ENCODE data around the gene CDH4. TPM values are rescaled to one million over a fixed set of nuclear protein-coding genes. Genes with fewer than 3 reads are reported as not detected.

The CDH4 gene
- polyA plus RNA-seq, 1 donor (not counting 4 experiments of a cell fraction or from before 2014, with no cell fraction given), result 2.2 TPM

- Histone ChIP-seq H3K79me2 (ENCODE audit: control insufficient read depth, insufficient read depth, low read length) (peaks cover 6% of the 10 kb centered on the region), H3K9me3 (ENCODE audit: control insufficient read depth, low read depth, low read length) (no peaks in the 10 kb centered on the region), H2AFZ (ENCODE audit: control insufficient read depth, low read length) (no peak overlapping the region), H3K27me3 (ENCODE audit: control insufficient read depth, extremely low read depth, insufficient read depth, low read length) (no peaks in the 10 kb centered on the region), H3K27ac (ENCODE audit: control insufficient read depth, insufficient read depth, low read length) (no peak overlapping the region), H3K9ac (ENCODE audit: control insufficient read depth, extremely low read depth, insufficient read depth, low read length) (no peak overlapping the region), H3K4me1 (ENCODE audit: control insufficient read depth, extremely low read depth, insufficient read depth, low read length) (no peaks in the 10 kb centered on the region), H3K9me1 (ENCODE audit: control insufficient read depth, extremely low read depth, insufficient read depth, low read length) (peaks cover 3% of the 10 kb centered on the region), H3K36me3 (ENCODE audit: control insufficient read depth in 2 of 2, extremely low read depth in 1 of 2, insufficient read depth in 2 of 2, low read length in 2 of 2) (no peaks in the 10 kb centered on the region), H3K4me2 (ENCODE audit: control insufficient read depth, extremely low read depth, insufficient read depth, low read depth, low read length) (no peak overlapping the region), H3K4me3 (ENCODE audit: control insufficient read depth in 2 of 3, extremely low read depth in 1 of 3, insufficient read depth in 2 of 3, low read depth in 1 of 3, low read length in 3 of 3) (no peak overlapping the region), H4K20me1 (ENCODE audit: control insufficient read depth, extremely low read depth, insufficient read depth, low read length) (peaks cover 45% of the 10 kb centered on the region)
- TF ChIP-seq CTCF (optimal IDR thresholded peaks at IDR 0.05 in 1 of 3, IDR thresholded peaks at IDR 0.05 in 1 of 3, conservative IDR thresholded peaks at IDR 0.05 in 1 of 3; ENCODE audit: extremely low read depth in 1 of 3, insufficient read depth in 2 of 3, low read length in 3 of 3), result no peak
- TF ChIP-seq EZH2 (IDR thresholded peaks at IDR 0.05; ENCODE audit: low read length), result no peak
- dilution Hi-C loops (cut with MboI; ENCODE audit: extremely low pct_ligation_motif_present, low sequenced_read_pairs), result no loop called here
- DNase-seq (ENCODE audit: low read depth, low spot score) (no peak), FAIRE-seq (no peak)
These were observed 78.4 kb downstream of the CDH4 start for GRCh38 chr20:61330441-61330840.

GRCh38 chr20:61331543-61331942 is 79.5 kb downstream of the CDH4 start:
- Histone ChIP-seq H2AFZ (ENCODE audit: control insufficient read depth, low read length) (no peak overlapping the region), H3K4me2 (ENCODE audit: control insufficient read depth, extremely low read depth, insufficient read depth, low read depth, low read length) (no peak overlapping the region), H3K79me2 (ENCODE audit: control insufficient read depth, insufficient read depth, low read length) (peaks cover 6% of the 10 kb centered on the region), H3K4me1 (ENCODE audit: control insufficient read depth, extremely low read depth, insufficient read depth, low read length) (no peaks in the 10 kb centered on the region), H4K20me1 (ENCODE audit: control insufficient read depth, extremely low read depth, insufficient read depth, low read length) (peaks cover 39% of the 10 kb centered on the region), H3K36me3 (ENCODE audit: control insufficient read depth in 2 of 2, extremely low read depth in 1 of 2, insufficient read depth in 2 of 2, low read length in 2 of 2) (no peaks in the 10 kb centered on the region), H3K9me1 (ENCODE audit: control insufficient read depth, extremely low read depth, insufficient read depth, low read length) (peaks cover 3% of the 10 kb centered on the region), H3K27ac (ENCODE audit: control insufficient read depth, insufficient read depth, low read length) (no peak overlapping the region), H3K4me3 (ENCODE audit: control insufficient read depth in 2 of 3, extremely low read depth in 1 of 3, insufficient read depth in 2 of 3, low read depth in 1 of 3, low read length in 3 of 3) (no peak overlapping the region), H3K27me3 (ENCODE audit: control insufficient read depth, extremely low read depth, insufficient read depth, low read length) (no peaks in the 10 kb centered on the region), H3K9ac (ENCODE audit: control insufficient read depth, extremely low read depth, insufficient read depth, low read length) (no peak overlapping the region), H3K9me3 (ENCODE audit: control insufficient read depth, low read depth, low read length) (no peaks in the 10 kb centered on the region)
- no peak for DNase-seq (ENCODE audit: low read depth, low spot score)
- no peak for FAIRE-seq
- TF ChIP-seq EZH2 (IDR thresholded peaks at IDR 0.05; ENCODE audit: low read length), result no peak
- TF ChIP-seq CTCF (optimal IDR thresholded peaks at IDR 0.05 in 1 of 3, IDR thresholded peaks at IDR 0.05 in 1 of 3, conservative IDR thresholded peaks at IDR 0.05 in 1 of 3; ENCODE audit: extremely low read depth in 1 of 3, insufficient read depth in 2 of 3, low read length in 3 of 3), result no peak
- dilution Hi-C loops (cut with MboI; ENCODE audit: extremely low pct_ligation_motif_present, low sequenced_read_pairs), result no loop called here

Measured in keratinocyte (primary cell).